LNCaP clone FGC (cell line): ENCODE data around the gene MYCBPAP.

Experiments used
- DNase-seq: peaks from one replicate; pipeline ENCODE4 v3.0.0-alpha.2; 2011; ENCODE audit warnings: low read depth
- H3K4me3 ChIP-seq: 2 replicates; pipeline ENCODE4 v1.5.1; 2011; ENCODE audit warnings: mild to moderate bottlenecking, low read depth, low read length, control low read depth
- TF ChIP-seq, protein P1 (sequence below): IDR thresholded peaks from 2 replicates; pipeline ENCODE4 v1.5.1; 2012; ENCODE audit warnings: mild to moderate bottlenecking; ENCODE audit not compliant: control insufficient read depth, insufficient read depth; ENCODE audit errors: extremely low read depth

MYCBPAP gene

DNA sequence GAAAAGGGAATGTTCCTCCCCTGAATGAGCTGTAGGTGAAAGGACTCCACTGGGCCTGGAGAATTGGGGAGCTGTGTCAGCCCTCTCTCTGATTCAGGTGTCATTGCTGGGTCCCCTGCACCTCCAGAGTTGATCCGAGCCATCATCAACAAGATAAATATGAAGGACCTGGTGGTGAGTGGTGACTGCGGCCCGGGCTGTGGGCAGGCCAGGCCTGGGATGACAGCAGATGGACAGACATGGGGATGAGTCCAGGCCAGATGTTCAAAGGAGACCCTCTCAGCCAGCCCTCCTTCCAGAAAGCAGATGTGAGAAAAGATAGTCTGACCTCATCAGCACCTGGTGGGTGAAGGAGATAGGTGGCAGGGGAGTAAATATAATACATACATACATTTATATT is 44.1 kb upstream of the MYCBPAP start:
- no peak for DNase-seq
- H3K4me3 ChIP-seq: no peak overlapping the region
- TF ChIP-seq, protein P1, sequence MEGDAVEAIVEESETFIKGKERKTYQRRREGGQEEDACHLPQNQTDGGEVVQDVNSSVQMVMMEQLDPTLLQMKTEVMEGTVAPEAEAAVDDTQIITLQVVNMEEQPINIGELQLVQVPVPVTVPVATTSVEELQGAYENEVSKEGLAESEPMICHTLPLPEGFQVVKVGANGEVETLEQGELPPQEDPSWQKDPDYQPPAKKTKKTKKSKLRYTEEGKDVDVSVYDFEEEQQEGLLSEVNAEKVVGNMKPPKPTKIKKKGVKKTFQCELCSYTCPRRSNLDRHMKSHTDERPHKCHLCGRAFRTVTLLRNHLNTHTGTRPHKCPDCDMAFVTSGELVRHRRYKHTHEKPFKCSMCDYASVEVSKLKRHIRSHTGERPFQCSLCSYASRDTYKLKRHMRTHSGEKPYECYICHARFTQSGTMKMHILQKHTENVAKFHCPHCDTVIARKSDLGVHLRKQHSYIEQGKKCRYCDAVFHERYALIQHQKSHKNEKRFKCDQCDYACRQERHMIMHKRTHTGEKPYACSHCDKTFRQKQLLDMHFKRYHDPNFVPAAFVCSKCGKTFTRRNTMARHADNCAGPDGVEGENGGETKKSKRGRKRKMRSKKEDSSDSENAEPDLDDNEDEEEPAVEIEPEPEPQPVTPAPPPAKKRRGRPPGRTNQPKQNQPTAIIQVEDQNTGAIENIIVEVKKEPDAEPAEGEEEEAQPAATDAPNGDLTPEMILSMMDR: no peak

DNA sequence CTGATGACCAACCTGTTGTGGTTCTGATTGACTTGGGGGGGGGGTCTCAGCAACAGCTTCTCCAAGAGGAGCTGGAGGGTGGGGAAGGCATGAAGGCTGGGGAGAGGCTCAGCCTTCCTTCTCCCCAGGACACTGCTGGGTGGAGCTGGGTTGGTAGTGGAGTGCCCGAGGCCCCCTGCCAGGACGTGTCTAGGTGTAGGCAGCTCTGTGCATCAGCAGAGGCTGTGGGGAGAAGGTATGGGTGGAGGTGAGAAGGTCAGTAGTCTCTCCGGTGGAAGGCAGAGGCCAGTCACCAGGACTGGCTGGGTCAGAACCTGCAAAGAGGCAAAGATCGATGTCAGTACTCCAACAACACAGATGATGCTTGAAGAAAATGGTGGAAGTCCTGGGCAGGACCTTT is 43.5 kb upstream of the MYCBPAP start:
- DNase-seq: no peak
- H3K4me3 ChIP-seq: no peak overlapping the region
- TF ChIP-seq, protein P1: no peak

DNA sequence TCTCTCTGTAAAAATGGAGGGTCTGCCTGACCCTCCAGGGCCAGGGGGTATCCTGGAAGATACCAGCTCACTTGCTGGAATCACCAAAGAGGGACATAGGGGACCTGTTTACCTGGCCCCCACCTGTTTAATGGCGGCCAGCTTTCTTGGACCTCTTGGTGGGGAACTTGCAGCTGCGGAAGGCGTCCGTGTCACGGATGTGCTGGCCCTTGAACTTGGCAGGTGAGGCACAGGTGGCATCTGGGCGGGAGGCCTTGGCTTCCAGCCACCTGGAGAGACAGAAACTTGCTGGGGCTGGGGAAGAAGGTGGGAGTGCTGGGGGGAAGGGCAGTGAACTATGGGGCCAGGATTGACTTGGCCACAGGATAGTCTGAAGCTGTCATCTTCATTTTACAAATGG is 43.1 kb upstream of the MYCBPAP start:
- TF ChIP-seq, protein P1: no peak
- no peak for DNase-seq
- no peak overlapping the region for H3K4me3 ChIP-seq

DNA sequence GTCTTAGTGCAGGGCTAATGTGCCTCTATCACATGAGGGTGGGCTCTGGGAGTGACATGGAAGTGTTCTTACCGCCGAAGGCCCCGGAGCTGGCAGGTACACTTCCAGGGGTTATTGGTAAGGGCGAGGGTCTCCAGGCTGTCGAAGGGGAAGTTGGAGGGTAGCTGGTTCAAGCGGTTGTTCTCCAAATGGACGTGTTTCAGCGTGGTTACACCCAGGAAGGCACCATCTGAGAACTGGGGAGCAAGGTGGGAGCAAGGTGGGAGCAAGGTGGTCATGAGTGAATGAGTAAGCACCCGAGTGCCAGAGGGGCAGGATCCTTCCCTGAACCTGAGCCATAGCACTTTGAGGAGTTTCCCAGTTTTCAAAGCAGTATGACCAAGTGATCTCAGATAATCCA is 42.6 kb upstream of the MYCBPAP start:
- no peak overlapping the region for H3K4me3 ChIP-seq
- no peak for DNase-seq
- TF ChIP-seq, protein P1: no peak

DNA sequence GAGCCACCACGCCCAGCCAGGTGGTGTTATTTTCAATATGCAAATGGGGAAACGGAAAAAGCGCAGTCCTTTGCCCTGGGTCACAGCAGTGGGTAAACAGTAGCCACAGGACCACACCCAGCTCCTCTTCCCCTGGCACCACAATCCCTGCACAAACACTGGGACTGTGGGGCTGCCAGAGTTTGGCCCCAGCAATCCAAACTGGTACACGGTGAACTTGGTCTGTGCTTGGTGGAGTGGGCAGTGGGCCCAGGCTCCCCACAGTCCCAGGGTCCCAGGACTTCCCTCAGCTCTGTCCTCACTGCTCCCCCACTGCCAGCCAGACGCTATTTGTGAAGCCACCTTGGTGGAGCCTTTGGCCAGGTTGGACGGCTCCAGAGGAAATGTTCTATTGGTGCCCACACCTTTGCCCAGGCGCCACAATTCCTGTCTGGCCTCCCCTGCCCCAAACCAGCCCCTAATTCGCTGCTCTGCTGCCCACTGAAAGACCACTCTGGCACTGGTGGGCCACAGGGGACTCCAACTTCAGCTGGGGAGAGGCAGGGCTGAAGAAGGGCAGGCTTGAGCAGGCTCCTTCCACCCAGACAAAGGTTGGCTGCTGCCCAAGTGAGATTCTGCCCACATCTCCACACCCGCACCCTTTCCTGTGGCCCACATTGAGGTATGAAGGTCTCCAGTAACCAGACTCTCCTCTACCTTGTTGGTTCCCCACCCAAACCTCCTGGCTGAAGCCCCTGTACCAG is 41.7 kb upstream of the MYCBPAP start:
- H3K4me3 ChIP-seq: no peak overlapping the region
- TF ChIP-seq, protein P1: no peak
- DNase-seq: peak; percentile 27

DNA sequence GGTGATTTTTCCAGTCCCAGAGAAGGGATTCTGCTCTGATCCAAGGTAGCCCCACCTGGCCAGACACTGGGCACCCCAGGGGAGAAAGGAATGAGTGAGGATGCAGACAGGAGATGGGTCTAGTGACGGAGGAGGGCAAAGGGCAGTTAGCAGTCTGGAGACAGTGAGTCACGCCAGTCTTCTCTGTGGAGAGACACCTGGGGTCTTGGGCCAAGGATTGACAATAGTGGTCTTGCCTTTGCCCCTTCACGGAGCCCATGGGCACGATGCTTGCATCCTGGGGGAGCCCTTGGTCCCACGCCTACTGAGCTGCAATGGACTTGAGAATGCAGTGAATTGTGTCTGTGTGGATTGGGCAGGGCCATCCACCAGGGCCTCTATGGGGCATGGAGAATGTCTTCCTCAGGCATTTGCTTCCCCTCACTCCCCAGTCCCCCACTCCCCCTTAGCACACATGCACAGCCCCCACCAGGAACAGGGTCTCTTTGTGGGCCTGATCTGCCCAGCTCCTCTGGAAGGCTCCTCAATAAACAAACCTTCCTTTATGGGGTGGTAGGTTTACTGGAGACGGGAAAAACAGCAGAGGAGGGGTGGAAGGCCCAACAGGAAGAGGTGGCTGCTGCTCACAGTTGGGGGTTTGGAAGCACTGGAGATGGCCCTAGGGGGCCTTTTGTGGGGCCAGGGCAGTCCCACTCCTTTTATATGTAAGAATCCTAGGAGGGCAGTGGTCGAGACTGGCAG is 41.0 kb upstream of the MYCBPAP start:
- TF ChIP-seq, protein P1: no peak
- no peak overlapping the region for H3K4me3 ChIP-seq
- no peak for DNase-seq
